T-helper 22 cell (primary cell): ENCODE measurements around the gene YBEY.

Source experiments
- DNase-seq: peaks from one replicate; pipeline ENCODE4 v3.0.0-alpha.2; 2020; ENCODE audit warnings: low read depth

YBEY gene

GRCh38 chr21:46264690-46265144 is 21.4 kb upstream of the YBEY start:
- no peak for DNase-seq

DNA sequence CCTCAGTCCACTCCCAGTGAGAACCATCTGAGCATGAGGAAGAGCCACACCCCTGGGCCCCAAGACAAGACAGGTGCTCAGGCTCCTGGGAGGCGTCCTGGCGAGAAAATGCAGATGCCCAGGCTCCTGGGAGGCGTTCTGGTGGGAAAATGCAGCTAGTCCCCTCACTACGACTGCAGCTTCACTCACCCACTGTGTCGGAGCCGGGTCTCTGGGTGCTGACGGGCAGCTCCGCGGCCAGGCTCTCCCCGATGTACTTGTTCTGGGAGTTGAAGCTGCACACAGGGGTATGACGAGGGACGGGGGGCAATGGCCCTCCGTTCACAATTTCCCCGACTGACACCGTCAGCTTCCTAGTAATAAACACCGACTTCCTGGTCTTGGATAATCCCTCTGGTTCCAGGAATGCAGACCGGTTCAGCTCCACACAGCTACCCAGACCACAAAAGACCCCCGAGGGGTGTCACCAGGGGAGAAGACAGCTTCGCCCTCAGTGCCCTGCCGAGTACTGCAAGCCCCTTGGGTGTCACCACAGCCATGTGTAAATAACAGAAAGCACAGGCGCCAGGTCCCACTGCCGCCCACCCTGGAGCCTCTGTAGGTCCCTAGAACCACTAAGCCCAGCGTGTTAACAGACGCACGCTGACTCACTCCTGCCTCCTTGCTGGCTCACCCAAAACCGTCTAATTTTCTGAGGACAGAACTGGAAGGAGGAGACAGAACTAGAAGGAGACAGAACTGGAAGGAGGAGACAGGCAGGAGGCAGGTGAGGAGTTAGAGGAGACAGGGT is 20.2 kb upstream of the YBEY start:
- DNase-seq: no peak

DNA sequence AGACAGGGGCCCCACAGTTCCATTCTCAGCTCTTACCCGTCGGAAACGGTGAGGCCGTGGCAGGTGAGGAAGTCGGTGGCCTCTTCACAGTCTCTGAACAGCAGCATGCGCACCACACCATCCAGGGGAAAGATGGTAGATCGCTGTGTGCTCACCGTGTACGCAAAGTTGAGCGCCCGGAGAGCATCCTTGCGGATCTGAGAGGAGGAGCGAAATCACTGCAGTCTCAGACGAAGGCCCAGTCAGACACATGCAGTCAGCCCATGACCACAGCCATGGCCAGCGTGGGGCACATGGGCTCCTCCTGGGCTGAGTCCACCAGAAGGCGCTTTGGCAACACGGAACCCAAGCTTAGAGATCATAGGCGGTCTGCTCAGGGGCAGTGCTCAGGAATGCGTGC is 19.2 kb upstream of the YBEY start:
- no peak for DNase-seq

GRCh38 chr21:46268371-46268770 is 17.8 kb upstream of the YBEY start:
- no peak for DNase-seq

DNA sequence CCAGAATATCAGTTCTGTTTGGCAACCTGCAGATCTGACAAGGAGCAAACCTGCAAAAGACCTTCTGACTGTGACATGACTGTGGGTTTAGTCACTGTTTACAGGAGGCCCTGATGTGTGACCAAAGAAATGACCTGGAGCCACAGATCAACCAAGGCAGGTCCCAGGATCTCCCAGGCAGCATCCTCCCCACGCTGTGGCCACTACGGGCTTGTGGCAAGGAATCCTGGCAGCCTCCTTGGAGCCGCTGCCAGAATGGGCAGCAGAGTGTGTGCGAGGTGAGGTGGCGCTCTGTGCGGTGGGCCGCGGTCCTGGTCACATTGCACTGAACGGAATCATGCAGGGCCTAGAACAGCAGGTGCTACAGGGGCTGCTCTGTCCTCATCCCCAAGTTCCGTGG is 16.7 kb upstream of the YBEY start:
- DNase-seq: no peak

DNA sequence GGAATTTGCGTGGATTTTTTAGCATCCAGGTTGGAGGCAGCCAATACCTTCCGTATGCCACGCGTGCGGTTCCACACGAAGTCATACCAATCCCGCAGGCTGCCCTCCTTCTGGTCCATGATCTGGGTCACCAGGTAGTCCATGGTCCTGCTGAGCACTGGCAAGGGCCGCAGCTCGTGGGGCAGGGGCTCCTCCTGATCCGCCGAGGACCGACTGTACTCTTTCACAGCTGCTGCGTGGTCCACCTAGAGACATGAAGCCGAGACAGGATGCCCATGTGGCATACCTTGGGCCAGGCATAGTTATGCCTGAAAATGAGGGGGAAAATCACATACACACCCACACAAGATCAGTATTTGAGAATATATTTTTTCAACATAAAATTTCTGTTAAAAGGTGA is 12.8 kb upstream of the YBEY start:
- no peak for DNase-seq

GRCh38 chr21:46274797-46275390 is 11.2 kb upstream of the YBEY start:
- no peak for DNase-seq

GRCh38 chr21:46284077-46284644 is 2.0 kb upstream of the YBEY start:
- DNase-seq: no peak

GRCh38 chr21:46284733-46285132 is 1.4 kb upstream of the YBEY start:
- DNase-seq: no peak

DNA sequence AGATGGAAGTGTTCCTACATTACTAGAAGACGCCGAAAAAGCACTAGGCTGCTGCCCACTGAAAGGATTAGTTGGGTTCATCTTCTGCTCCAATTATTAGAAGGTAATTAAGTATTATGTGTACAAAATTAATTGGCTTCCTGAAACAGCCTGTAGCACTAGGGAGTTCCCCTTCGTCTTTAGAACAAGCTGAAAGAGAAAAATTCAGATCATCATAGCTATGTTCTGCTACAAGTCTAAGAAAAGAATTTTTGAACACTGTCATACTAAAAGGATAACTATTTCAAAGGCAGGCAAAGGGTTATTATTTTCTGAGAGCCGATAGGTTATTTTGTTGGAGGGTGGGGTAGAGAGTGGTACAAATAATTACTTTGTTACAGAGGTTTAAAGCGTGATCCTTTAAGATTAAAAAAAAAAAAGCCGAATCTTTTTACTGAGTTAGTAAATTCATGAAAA is 908 bp upstream of the YBEY start, which contains the start of gene MCM3AP:
Gene MCM3AP (minus strand): TSS at position 406 of the 456 bp plus-strand sequence. CDS start 325 bp downstream, at position 81.
- DNase-seq: no peak

GRCh38 chr21:46286648-46287002 is 483 bp downstream of the YBEY start:
- no peak for DNase-seq

- no peak for DNase-seq
Observed at GRCh38 chr21:46287541-46287940, 1.4 kb downstream of the YBEY start.

- DNase-seq: no peak
Observed at GRCh38 chr21:46289655-46290179, 3.6 kb downstream of the YBEY start.

DNA sequence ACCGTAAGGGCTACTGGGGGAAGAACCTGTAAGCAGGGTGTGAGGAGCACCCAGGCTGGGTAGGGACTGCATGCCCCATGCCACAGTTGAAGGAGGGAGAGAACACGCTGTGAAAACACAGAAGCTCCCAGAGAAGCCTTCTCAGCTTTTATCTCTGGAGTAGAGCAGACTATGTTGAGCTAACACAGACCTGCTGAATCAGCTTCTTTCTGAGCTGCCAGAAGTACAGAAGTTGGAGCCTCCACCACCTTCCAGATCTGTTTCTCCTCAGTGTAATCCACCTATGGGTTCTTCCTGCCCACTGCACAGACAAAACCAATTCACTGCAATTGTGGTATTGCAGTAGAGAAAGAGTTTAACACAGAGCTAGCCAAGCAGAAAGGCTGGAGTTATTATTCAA is 5.4 kb downstream of the YBEY start:
- DNase-seq: no peak

DNA sequence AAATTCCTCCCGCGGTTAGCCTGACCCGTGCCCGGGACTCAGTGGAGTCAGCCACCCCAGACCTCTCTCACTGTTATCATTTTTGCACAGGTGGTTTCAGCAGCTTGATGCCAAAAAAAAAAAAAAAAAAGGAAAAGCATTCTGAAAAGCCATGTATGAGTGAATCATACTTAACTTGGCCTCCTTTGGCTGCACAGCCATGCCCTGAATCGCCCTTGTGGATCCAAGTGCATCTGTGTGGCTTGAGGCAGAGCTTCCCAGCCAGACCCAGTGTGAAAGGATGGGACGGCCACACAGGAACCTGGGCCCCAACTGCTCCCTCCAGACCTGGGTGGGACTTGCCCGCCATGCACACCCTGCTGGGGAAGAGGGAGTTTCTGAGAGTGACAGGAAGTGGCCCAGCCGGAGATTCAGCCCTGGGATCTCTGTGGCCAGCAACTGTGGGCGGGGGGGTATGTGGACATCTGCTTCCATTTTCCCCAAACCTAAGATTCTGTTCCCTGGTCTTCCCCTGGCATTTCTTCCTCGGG is 8.6 kb downstream of the YBEY start:
- DNase-seq: no peak

DNA sequence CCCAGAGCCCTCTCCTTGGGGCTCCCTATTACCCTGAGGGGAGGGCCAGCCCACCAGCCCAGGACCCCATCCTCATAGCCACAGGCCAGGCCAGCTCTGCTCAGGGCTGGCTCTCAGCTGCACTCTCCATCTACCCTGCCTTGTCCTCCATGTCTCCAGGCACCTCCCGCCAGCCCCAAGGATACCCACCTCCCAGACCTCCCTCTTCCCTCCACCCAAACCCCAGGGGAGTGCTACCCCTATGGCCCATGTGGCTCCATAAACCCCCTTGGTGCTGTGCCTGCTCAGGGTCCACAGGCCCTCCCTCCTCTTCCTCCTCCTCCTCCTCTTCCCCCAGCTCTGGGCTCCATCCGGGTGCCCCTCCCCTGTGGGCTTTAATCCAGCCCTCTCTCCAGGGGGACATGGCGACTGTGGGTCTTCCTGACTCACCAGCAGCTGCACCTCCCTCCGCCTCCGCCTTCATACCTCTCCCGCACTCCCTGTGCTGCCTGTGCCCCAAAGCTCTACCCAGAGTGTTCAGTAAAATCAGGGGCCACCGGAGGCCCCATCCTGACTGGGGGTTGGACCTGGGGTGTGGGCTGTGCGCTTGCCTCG is 9.1 kb downstream of the YBEY start:
- no peak for DNase-seq

DNA sequence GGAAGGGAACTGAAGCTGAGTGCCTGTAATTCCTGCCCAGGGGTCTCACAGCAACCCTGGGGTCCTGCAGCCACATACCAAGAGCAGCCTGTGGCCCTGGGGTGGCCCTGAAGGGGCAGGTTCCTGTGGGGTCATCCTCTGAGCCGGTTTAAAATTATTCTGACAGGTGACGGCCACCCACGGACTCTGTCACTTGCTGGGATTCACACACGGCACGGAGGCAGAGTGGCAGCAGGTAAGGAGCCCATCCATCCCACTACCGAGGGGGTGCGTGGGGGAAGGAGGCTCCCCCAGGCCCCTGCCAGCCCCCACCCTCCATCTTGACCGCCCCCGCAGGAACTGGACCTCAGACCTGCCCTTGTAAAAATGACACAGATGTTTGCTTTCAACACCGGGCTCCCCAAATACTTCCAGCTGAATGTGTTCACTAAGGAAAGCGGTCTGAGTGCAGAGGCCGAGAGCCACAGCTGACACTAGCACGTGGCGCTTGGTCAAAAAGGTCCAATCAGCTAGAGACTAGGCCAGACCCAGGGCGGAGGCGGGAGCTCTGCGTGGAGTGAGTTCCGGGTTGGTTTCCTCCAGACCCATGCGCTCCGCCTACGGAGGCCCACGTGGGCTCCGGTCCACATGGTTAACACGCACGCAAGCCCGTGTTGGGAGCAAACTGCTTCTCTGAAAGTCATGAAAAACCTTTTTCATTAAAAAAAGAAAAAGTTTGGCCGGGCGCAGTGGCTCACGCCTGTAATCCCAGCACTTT is 10.0 kb downstream of the YBEY start:
- no peak for DNase-seq

GRCh38 chr21:46297338-46298271 is 11.5 kb downstream of the YBEY start:
- no peak for DNase-seq

- DNase-seq: no peak
Observed at GRCh38 chr21:46299167-46299566, 13.0 kb downstream of the YBEY start.

- DNase-seq: no peak
Observed at GRCh38 chr21:46301759-46302158, 15.6 kb downstream of the YBEY start.

DNA sequence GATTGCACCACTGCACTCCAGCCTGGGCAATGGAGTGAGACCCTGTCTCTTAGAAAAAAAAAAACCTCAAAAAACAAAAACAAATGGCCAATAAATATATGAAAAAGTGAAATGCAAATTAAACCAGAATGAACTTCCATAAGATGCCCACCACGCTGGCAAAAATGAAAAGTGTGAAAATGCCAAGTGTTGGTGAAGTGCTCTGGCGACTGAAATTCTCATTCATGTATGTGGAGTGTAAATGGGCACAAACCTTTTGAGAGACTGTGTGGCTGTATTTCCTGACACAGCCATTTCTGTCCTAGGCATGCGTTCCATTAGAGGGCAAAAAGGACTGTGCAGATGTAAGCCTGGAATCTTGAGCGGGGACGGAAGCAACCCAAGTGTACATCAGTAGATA is 18.3 kb downstream of the YBEY start:
- no peak for DNase-seq
